ENCODE data around the gene FAM163B.

The FAM163B gene

GRCh38 chr9:133580419-133580738, 28.8 kb downstream of the FAM163B start:
- DNase-seq: no peak

DNA sequence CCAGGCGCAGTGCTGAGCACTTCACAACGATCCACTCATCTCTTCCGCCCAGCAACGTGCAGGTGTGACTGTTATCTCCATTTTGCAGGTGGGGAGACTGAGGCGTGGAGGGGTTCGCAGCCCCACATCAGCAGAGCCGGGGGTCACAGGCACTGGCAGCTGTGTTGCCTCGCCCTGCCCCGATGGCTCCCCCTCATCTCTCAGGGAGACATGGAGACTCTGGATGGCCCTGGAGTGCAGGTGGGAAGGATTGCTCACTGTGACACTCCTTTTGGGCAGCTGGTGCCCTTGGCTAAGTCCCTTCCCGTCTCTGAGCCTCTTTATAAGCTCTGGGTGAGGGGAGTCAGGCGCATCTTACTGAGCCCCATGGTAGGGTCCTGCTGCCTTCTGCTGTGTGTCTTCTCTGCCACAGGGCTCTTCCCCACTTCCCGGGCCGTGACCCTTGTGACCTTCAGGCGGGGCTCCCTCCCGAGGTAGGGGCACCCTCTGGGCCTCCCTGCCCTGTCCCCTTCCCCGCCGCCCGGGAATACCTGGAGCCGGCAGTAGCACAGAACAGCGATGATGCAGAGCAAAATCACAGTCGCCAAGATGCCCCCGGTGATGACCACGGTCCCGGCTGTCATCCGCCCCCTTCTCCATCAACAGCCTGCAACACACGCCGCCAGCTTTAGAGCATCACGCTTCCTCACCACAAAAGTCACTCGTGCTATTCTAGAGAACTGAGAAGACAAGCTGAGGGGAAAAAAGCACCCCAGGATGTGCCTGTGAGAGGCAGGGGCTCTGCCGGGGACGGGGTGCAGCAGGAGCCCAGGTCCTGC, 29.4 kb downstream of the FAM163B start:
- DNase-seq: no peak

DNA sequence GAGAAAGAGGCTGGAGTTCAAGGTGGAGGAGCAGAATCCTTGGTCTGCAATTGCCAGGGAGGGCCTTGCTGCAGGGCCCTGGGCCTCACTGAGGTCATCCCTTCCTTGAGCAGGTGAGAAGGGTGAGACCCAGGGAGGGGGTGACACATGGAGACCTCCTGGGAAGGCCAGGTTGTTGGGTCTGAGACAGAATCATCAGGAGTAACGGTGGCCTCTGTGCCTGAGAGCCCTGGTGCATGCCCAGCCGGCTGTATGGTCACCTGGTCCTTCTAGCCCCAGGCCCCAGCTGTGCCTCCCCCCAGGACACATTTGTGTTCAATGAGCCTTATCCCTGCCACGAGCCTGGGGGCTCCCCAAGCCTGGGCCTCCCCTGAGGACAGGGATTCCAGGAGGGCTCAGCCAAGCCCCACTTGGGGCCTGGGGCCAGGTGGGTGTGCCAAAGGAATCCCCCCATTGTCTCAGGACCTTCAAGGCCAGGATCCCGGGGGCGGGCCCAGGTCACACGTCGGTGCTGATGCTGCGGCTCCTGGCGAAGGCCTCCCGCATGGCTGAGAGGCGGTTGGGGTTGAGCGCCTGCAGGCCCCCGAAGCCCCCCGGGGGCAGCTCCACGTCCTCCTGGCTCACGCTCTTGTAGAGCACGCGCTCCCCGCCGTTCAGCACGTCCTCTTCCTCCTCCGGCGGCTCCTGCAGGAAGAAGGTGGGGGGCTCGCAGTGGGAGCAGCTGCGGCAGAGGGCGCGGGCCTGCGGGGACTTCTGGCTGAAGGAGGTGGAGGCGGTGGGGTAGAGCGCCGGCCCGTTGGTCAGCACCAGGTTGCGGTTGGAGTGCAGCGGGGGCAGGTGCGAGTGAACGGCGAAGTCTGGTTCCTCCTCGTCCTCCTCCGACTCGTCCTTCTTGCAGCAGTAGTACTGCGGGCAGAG, 30.4 kb downstream of the FAM163B start:
- no peak for DNase-seq

DNA sequence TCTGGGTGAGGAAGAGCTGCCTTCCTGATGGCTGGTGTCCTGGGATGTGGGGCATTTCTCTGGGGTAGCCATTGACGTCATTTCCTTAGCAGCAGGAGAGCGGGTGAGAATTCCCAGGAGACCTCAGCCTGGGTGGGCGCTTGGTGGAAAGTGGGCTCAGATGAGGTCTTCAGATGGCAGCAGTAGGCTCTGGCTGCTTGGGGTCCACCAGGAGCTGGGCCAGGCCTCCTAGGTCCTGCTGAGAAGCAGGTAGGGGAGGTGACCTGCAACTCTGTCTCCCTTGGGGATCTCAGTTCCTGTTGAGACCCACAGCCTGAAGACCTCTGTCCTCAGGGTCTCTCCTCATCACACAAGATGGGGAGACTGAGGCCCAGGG, 31.5 kb downstream of the FAM163B start:
- no peak for DNase-seq

DNA sequence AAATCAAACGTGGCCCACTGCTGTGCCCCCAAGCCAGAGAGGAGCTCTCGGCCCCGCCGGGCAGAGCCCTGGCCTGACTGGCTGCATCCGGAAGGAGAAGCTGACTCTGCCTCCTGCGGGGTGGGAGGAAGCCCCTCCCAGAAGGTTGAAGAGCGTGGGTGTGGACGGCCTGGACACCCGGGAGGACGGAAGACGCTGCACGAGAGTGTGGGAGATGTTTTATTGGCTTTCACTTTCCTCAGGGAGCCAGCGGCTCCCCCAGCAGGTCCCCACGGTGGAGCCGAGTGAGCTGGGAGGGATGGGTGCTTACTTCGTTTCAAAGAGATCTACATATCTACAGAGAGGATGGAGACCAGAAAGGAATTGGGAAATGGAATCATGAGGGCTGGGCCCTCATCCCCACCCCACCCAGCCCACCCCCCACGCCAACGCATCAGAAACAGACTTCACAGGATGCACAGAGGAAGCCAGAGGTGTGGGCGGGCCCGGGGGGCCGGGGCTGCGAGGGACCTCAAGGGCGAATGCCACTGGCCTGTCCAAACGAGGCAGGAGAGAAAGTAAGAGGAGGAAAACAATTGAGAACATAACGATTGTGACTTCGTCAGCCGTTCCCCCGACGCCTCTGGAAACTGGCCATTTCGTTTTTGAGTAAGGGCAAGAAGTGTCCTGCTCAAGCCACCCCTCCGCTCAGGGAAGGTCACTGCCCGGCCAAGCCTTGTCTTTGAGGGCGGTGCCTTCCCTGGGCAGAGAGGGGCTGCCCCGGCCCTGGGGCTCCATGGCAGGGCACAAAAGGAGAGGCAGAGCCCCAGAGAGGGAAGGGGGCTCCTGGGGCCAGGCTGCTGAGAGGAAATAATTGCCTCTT, 32.1 kb downstream of the FAM163B start:
- no peak for DNase-seq

GRCh38 chr9:133576031-133576874, 32.9 kb downstream of the FAM163B start:
- no peak for DNase-seq

DNA sequence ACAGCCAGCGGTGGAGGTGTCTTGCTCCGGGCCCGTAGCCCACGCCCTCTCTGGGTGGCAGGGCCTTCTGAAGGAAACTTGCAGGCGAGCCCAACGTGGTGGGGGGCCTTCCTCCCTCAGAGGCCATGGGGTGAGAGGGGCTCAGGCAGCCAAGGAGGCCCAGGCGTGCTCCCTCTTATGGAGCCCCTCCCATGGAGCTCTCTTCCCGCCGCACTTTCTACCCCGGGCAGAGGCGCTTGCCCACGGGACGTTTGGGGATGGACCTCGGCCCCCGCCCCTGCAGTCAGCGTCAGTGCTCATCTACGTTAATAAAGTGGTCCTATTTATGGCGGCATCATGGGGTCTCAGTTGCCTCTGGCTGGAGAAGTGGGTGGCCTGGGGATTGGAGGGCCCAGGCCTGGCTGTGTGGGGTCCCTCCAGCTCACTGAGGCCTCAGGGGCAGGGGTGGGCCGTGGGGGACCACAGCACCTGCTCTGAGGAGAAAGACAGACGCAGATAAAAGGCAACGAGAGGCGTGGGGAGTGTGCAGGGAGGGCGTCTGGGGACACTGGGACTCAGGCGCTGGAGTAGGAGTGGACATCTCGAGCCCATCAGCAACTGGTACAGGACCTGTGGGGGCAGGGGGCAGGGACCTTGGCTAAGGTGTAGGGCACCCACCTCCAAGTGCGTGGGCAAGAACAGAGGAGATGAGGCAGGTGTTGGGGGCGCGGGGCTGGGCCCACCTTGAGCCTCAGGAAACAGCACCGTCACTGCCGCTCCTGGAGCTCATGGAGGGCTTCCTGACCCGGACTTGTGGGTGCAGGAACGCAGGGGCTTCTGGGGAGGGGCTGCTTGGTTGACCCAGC, 33.8 kb downstream of the FAM163B start:
- no peak for DNase-seq

DNA sequence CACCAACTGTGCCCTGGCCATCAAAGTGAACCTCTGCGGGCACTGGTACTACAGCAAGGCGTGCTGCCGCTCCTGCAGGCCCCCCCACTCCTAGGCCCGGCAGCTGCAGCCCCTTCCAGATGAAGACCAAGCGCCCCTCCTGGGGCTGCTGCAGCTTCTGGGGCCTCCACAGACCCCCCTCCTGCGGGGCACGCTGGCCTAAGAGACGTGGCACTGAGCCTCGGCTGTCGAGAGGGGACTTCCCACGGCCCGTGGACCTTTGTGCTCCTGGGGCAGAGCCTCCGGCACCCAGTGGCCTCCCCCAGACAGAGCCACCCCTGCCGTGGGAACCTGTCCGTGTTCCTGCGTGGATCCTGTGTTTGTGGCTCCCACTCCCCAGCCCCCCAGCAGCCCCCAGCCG, 34.4 kb downstream of the FAM163B start:
- DNase-seq: no peak

DNA sequence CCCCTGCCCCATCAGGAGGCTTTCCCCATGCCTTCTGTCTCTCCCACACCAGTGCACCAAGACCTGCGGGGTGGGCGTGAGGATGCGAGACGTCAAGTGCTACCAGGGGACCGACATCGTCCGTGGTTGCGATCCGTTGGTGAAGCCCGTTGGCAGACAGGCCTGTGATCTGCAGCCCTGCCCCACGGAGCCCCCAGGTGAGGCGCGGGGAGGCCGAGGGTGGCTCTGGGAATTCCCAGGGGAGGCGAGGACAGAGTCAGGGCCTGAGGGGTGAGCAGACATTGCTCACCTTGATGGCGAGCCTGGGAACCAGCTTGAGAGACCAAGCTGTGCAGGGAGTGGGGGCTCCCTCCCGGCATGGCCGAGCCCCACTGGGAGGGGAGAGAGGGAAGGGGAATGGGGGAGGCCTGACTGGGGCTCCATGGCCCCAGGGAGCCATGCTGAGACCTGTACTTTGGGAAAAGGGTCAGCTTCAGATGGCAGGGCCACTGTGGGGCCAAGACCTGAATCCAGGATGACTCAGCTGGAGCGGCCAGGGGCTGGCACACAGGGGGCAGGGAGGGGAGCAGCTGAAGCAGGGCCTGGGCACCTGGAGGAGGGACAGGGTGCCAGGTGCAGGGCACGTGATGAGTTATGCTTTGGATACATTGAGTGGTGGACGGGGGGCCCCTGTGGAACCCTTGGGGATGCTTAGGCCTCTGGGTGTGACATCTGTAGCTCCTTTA, 35.2 kb downstream of the FAM163B start:
- no peak for DNase-seq

GRCh38 chr9:133572821-133573361, 36.3 kb downstream of the FAM163B start:
- DNase-seq: no peak

- no peak for DNase-seq
Measured at GRCh38 chr9:133571896-133572595, 37.1 kb downstream of the FAM163B start.

GRCh38 chr9:133571391-133571890, 37.7 kb downstream of the FAM163B start:
- DNase-seq: no peak

DNA sequence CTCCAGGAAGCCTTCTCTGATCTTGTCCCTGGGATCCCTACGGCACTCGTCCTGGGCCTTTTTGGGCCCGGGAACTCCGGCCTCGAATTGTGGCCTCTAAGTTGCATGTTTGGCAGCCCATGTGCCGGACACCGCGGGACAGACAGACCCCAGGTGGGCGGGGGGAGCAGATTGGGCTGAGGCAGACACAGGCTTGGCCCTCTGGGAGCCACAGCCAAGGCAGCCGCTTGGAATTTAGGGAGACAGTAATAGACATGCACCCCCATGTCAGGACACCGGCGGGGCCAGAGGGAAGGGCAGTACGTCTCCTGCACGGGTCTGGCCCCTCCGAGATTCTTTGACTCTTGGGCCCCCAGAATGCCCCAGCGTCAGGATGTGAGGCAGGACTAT, 38.5 kb downstream of the FAM163B start:
- DNase-seq: no peak

- DNase-seq: no peak
Measured at GRCh38 chr9:133569891-133570690, 39.1 kb downstream of the FAM163B start.

DNA sequence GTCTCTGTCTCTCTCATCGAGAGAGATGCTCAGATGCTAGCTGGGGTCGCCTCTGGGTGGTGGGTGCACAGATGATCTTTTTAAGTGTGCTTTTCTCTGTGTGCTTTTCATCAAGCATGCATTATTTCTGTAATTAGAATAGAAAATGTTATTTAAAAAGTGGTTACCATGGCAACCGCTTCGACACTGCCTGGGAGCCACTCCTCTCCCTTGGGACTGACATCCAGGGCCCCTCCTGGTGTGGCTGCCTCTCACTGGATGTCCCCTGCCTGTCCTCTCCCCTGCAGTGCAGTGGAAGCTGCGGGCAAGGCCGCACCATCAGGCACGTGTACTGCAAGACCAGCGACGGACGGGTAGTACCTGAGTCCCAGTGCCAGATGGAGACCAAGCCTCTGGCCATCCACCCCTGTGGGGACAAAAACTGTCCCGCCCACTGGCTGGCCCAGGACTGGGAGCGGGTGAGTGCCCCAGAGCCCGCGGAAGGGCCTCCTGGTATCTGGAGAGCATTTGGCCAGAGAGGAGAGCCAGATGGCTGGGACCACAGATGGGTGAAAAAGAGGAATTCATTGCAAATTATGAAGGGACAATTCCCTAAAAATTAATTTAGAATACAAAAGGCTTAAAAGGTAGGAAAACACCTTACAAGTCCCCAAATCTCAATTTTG, 39.9 kb downstream of the FAM163B start:
- DNase-seq: no peak

DNA sequence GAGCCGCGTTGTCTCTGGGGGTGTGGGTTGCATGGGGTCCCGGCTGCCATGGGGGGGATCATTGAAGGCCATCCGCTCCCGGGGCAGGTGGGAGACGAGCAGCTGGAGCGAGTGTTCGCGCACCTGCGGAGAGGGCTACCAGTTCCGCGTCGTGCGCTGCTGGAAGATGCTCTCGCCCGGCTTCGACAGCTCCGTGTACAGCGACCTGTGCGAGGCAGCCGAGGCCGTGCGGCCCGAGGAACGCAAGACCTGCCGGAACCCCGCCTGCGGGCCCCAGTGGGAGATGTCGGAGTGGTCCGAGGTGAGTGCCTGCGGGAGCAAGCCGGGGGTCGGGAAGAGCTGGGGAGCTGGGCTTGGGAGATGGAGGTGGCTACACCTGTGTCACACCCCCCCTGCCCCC, 41.0 kb downstream of the FAM163B start:
- DNase-seq: no peak

DNA sequence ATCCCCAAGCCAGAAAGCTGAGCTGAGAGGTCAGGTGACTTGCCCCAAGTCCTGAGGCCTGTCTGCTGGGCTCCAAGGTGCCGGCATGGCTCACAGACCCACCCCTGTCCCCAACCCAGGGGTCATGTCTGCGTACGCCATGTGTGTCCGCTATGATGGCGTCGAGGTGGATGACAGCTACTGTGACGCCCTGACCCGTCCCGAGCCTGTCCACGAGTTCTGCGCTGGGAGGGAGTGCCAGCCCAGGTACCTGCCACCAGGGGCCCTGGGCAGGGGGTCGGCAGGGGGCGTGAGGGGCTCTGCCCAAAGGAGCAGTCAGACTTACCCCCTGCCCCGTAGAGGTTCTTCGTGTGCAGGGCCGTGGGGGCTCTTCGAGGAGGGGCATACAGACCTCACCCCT, 42.4 kb downstream of the FAM163B start:
- no peak for DNase-seq

- DNase-seq: no peak
Measured at GRCh38 chr9:133566382-133566781, 42.8 kb downstream of the FAM163B start.

Data from CD4-positive, alpha-beta T cell treated with Interferon gamma for 1 hour (primary cell).